Fibroblast of mammary gland (primary cell): ENCODE data around the gene PNMA8B.

Source experiments
- DNase-seq: peaks from one replicate; pipeline ENCODE4 v3.0.0-alpha.2; 2010; ENCODE audit warnings: low read depth
- H3K4me3 ChIP-seq: 2 replicates; pipeline ENCODE4 v1.5.1; 2011; ENCODE audit warnings: low read depth, mild to moderate bottlenecking, low read length, moderate library complexity; ENCODE audit not compliant: control insufficient read depth
- TF ChIP-seq, protein P1 (sequence below): conservative IDR thresholded peaks from 2 replicates; pipeline ENCODE4 v1.5.1; 2011; ENCODE audit warnings: low read depth, low read length, inconsistent platforms; ENCODE audit not compliant: control insufficient read depth, insufficient read depth

PNMA8B gene

DNA sequence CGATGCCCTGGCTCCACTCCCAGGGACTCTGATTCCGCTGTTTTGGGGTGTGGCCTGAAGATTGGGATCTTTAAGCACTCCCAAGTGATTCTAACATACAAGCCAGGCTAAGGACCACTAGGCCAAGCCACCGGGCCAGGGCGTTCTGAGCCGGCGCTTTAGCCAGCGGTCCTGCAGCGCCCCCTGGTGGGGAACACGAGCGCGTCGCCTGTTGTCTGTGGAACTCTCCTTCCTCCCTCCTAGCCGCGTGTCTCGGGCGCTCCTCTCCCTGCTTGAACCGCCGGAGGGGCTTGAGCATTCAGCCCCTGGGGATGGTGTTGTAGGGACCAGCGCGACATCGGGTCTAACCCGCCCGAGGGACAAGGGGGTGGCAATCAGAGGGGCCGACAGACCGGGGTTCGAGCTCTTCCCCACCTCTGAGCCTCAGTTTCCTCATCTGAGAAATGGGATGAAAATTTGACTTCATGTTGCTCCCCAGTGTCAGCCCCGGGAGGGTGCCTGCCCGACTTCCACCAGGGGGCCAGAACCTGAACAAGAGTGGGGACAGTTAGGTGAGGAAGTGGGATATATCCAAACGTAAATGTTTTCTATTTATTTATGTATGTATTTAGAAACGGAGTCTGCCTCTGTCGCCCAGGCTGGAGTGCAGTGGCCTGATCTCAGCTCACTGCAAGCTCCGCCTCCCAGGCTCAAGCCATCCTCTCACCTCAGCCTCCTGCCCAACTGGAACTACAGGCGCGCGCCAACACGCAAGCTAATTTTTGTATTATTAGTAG is 18.0 kb upstream of the PNMA8B start:
- peak; percentile 70 for DNase-seq
- no peak overlapping the region for H3K4me3 ChIP-seq
- TF ChIP-seq, protein P1, sequence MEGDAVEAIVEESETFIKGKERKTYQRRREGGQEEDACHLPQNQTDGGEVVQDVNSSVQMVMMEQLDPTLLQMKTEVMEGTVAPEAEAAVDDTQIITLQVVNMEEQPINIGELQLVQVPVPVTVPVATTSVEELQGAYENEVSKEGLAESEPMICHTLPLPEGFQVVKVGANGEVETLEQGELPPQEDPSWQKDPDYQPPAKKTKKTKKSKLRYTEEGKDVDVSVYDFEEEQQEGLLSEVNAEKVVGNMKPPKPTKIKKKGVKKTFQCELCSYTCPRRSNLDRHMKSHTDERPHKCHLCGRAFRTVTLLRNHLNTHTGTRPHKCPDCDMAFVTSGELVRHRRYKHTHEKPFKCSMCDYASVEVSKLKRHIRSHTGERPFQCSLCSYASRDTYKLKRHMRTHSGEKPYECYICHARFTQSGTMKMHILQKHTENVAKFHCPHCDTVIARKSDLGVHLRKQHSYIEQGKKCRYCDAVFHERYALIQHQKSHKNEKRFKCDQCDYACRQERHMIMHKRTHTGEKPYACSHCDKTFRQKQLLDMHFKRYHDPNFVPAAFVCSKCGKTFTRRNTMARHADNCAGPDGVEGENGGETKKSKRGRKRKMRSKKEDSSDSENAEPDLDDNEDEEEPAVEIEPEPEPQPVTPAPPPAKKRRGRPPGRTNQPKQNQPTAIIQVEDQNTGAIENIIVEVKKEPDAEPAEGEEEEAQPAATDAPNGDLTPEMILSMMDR: peak; percentile 73

DNA sequence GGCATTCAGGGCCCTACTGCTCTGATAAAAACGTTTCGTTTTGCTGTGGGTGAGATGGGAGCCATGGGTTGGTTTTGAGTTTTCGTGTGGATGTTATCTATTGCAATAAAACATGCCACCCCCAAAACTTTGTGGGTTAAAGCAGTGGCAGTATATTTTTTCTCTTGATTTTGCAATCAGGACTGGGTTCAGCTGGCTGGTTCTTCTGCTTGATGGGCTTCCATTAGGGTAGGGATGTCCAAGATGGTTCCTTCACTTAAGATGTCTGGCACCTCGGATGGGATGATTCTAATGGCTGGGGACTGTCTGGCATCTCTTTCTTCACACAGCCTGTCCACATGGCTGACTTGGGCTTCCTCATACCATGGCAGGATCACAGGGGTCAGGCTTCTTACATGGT is 15.6 kb upstream of the PNMA8B start:
- TF ChIP-seq, protein P1: no peak
- no peak overlapping the region for H3K4me3 ChIP-seq
- no peak for DNase-seq

DNA sequence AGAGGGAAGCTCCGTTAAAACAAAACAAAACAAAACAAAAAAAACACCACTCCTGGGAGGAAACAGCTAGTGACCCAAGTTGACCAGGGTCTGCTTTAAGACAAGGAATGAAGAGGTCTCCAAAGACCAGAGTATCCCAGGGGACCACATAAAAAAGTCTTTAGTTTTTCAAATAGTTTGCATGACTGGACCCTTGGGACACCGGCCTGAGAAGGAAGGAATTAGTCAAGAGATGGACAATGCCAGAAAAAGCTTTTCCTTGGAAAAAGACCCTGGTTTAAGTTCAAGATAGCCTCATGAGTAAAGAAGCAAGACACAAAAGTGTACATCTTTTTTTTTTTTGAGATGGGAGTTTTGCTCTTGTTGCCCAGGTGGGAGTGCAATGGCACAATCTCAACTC is 12.5 kb upstream of the PNMA8B start:
- no peak for DNase-seq
- H3K4me3 ChIP-seq: no peak overlapping the region
- TF ChIP-seq, protein P1: no peak

DNA sequence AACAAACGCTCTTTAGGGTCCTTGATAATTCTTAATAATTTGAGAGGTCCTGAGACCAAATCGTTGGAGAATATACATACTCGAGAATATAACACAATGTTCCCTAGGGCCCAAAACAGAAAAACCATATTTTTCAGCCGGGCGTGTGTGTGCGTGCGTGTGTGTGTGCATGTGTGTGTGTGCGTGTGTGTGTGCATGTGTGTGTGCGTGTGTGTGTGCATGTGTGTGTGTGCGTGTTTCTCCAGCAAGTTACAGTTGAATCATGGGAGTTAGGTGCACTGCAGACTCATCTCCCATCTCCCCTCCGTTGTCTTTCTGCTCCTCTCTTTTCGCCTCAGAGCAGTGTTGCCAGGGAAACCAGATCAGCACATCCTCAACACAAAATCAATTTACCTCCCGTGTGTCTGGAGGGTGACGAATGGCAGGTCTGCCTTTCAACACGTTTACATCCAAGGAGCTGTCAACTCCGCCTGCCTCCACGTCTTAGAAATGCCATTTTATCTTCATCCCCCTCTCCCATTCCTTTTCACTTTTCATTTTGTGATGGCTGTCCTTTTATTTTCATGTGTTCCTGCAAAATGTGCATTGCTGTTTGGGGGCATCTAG is 8.3 kb upstream of the PNMA8B start:
- DNase-seq: no peak
- TF ChIP-seq, protein P1: no peak

DNA sequence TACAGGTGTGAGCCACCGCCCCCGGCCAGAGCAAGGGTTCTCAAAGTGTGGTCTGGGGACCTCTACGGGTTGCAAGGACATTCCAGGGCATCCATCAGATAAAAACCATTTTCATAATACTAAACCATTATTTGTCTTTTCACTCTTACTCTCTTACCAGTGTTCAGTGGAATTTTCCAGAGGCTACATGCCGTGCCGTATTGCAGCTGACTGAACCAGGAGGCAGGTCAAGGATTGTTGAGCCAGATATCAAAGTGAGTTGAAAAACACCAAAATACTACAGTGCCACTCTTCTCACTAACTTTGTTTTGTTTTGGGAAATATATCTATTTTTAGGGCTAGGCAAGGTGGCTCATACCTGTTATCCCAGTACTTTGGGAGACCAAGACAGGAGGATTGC is 7.2 kb upstream of the PNMA8B start:
- TF ChIP-seq, protein P1: no peak
- H3K4me3 ChIP-seq: no peak overlapping the region
- no peak for DNase-seq

More for the DNA sequence above, 8.3 kb upstream of the PNMA8B start:
- no peak overlapping the region for H3K4me3 ChIP-seq

DNA sequence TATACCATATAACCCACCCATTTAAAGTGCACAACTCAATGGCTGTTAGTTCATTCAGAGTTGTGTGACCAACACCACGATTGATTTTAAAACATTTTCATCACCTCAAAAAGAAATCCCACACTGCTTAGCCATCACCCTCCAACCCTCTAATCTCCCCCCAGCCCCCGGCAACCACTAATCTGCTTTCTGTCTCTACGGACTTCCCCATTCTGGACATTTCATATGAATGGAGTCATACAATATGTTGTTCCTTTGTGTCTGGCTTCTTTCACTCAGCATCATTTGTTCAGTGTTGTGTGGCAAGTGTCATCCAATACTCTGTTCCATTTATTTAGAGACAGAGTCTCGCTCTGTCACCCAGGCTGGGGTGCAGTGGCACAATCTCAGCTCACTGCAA is 4.0 kb upstream of the PNMA8B start:
- DNase-seq: no peak
- TF ChIP-seq, protein P1: no peak
- H3K4me3 ChIP-seq: no peak overlapping the region
